HTERT RPE-1 (cell line): Measurements from ENCODE around the gene ADNP.

Source experiments
- in situ Hi-C: fragments of 300-500 bp; cut with MboI; formaldehyde crosslinking; loops from 4 replicates; pipeline ENCODE4 v1.14.3; 2020; ENCODE audit warnings: low sequenced_read_pairs

ADNP gene

DNA sequence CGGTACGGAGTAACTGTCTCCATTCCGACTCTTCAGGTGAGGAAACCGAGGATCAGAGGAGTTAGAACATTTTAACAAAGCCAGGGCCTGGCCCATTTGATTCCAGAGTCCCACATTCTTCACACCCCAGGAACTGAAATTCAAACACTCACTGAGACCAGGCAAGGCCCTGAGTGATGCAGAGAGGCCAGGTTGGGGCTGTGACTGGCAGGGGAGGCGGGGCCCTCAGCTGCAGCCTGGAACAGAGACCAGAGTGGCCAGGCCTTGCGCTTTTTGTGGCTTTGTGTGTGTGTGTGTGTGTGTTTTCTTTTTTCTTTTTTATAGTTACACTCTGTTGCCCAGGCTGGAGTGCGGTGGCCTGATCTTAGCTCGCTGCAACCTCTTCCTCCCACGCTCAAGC is 79.2 kb downstream of the ADNP start:
- in situ Hi-C loops = no loop called here

DNA sequence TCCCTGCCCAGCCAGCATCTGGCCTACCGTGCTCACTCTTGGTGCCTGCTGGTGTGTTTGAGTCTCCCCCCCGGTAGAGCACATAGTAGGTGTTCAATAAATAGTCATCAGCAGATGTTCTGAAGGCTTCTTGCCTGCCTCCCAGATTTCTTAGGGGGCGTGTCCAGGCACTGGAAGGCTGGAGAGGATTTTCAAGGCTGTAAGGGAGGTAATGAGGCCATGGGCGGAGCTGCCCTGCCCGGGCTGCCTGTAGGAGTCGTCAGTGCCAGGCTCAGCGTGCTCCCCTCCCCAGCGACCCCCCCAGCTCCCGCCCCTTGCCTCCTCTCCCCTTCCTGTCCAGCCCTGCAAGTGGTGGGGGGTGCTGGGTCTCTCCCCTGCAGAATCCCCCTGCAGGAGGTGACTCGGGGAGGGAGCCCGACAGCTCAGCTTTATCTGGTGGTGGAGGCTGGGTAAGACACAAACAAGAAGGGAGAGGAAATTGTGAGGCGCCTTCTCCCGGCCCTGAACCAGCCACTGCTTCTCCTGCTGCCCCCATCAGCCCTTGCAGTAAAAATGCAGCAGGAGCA is 80.4 kb downstream of the ADNP start:
- in situ Hi-C loops = no loop called here

DNA sequence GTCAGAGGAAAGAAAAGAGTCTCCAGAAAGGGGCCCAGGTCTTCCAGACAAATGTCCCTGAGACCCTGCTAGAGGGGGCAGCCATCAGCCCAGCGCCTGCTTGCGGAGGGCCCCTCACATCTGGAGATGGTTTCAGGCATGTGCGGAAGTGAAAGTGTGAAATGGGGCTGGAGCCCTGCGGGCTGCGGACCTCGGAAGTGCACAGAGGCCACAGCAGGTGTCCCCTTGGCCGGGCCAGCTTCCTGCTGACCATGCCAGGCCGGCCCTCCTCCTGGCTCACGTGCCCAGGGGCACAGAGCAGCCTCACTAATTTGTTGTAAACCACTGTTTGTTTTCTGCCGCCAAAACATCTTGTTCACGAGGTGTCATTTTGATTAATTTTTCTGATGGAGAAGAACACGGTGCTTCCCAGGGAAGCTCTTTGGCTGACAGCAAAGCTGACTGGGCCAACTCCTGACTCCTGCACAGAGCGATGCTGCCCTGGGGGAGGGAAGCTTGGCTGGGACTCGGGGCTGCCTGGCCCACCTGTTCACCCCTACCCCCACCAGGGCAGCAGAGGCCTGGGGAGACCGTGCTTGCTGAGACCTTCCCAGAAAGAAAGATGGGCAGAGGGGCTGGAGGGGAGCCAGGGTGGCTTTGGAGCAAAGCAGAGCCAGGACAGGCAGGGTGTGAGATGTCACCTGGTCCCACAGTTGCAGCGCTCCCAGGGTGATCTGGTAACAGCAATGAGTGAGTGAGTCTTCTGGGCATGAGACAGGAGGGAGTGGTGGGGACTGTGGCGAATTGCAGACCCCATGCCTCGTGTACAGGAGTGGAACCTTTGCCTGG is 82.2 kb downstream of the ADNP start:
- in situ Hi-C loops = no loop called here

DNA sequence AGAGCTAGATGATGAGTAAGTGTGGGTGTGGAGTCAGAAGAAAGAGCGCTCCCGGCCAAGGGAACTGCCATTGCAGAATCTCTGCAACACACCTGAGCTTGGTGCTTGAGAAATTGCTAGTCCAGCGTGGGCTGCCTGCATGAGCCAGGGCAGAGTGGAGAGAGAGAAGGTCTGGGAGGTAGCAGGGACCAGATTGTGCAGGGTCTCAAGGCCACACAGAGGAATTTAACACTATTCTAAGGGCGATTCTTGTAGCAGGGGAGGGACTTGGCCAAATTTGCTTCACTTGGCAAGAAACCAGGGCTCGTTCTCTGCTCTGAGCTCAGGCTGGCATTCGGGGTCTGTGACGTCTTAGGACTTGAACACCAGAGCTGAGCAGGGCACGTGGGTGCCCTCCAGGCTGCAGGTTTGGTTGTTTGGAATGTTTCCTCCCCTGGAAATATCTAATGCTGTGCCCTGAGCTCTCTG is 82.9 kb downstream of the ADNP start:
- in situ Hi-C loops = no loop called here

DNA sequence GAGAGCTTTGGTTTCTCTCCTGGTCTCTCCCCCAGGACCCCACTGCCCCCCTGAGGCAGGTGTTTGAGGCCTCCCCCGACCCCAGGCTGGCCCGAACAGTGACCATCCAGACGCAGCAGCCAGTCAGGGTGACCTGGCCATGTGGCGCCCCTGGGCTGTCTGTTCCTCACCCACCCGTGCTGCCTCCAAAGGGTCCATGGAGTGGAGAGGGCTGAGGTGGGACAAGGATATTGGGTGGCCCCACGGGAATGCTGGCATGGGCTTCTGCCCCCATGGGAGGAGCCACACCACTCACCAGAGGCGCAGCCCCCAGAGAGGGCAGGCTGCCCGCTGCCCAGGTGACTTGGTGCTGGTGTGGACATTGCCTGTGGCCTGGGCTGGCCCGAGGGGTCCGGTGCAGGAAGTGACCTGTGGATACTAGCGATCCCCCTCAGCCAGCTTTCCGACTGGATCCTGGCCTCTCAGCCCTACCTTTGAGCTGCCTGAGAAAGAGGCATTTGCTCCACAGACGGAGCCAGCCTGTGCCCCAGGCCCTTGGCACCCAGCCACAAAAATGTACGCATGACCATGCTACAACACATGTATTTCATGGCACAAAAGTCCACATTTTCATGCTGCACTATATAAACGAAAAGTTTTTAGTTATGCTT is 85.5 kb downstream of the ADNP start:
- in situ Hi-C loops = no loop called here

DNA sequence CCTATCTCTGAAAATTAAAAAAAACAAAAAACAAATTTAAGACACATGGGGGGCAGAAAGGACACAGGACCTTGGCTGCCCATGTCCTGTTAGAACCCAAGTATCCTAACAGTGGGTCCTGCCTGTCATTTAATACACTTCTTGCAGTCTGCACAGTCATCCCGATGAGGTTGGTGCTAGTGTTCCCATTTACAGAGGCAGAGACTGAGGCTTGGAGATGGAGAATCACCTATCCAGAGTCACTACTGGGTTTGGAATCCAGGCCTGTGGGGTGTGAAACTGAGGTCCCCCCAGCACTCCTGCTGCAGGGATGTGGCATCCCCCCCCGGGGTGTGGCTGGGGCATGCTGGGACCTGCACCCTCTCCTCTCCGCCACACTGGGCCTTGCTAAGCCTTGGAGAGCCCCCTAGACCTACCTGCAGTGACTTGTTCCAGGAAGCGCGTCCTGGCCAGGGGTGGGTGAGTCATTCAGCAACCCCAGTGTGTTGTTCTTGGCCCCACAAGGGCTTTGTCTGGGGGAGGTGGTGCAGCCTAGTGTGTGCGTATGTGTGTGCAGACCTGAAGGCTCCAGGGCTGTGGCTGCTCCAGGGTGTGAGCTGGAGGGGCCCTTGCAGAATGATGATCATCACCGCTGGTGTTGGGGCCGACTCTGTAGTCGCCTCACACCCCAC is 86.7 kb downstream of the ADNP start:
- in situ Hi-C loops = no loop called here

DNA sequence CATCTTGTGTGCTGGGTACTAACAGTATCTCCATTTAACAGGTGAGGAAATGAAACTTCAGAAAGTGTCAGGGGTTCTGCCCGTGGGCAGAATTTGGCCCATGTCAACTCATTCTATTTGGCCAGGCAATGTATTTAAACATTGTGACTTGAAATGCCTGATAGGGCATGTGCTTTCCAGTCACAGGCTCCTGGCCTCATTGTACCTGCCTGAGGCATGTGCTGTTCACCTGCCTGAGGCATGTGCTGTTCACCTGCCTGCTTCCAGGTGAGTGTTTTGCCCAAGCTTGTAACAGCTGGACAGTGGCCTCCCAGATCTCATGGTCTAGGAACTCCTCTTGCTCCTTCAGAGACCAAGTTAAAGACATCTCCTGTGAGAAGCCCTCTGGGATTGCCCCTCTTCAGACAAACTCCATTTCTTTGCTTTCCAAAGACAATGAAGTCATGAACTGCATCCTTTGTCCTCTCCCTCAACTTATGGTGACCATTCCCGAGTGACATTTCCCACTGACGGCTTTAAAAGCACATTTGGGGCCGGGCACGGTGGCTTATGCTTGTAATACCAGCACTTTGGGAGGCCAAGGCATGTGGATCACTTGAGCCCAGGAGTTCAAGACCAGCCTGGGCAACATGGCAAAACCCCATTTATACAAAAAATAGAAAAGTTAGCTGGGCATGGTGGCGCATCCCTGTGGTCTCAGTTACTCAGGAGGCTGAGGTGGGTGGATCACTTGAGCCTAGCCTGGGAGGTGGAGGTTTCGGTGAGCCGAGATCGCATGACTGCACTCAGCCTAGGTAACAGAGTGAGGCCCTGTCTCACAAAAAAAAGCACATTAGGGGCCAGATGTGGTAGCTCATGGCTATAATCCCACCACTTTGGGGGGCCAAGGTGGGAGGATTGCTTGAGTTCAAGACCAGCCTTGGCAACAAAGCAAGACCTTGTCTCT is 87.6 kb downstream of the ADNP start:
- in situ Hi-C loops = no loop called here

DNA sequence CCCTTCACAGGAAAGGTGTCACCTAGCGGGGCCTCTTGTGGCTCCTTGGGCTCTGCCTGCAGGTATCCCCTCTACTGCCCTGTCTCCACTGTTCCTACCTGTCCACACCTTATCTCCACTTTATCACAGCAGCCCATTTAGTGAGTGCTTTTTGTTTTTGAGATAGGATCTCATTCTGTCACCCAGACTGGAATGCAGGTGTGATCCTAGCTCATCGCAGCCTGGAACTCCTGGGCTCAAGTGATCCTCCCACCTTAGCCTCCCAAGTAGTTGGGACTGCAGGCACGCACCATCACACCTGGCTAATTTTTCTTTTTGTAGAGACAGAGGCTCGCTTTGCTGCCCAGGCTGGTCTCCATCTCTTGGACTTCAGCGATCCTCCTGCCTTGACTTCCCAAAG is 88.4 kb downstream of the ADNP start:
- in situ Hi-C loops = no loop called here
